Measurements from ENCODE around the gene PIGC.

Gene PIGC

GRCh38 chr1:172427191-172427590 is 16.7 kb downstream of the PIGC start:
- no peak overlapping the region for H3K4me3 ChIP-seq (ENCODE audit: low read depth, low read length)
- TF ChIP-seq, protein P1, sequence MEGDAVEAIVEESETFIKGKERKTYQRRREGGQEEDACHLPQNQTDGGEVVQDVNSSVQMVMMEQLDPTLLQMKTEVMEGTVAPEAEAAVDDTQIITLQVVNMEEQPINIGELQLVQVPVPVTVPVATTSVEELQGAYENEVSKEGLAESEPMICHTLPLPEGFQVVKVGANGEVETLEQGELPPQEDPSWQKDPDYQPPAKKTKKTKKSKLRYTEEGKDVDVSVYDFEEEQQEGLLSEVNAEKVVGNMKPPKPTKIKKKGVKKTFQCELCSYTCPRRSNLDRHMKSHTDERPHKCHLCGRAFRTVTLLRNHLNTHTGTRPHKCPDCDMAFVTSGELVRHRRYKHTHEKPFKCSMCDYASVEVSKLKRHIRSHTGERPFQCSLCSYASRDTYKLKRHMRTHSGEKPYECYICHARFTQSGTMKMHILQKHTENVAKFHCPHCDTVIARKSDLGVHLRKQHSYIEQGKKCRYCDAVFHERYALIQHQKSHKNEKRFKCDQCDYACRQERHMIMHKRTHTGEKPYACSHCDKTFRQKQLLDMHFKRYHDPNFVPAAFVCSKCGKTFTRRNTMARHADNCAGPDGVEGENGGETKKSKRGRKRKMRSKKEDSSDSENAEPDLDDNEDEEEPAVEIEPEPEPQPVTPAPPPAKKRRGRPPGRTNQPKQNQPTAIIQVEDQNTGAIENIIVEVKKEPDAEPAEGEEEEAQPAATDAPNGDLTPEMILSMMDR (IDR thresholded peaks at IDR 0.05; ENCODE audit: control insufficient read depth, extremely low read depth, insufficient read depth): no peak

GRCh38 chr1:172425339-172425738 is 18.5 kb downstream of the PIGC start:
- DNase-seq (ENCODE audit: low read depth): no peak
- TF ChIP-seq, protein P1 (IDR thresholded peaks at IDR 0.05; ENCODE audit: control insufficient read depth, extremely low read depth, insufficient read depth): no peak
- H3K4me3 ChIP-seq (ENCODE audit: low read depth, low read length): no peak overlapping the region

More at GRCh38 chr1:172427191-172427590, 16.7 kb downstream of the PIGC start:
- no peak for DNase-seq (ENCODE audit: low read depth)

DNA sequence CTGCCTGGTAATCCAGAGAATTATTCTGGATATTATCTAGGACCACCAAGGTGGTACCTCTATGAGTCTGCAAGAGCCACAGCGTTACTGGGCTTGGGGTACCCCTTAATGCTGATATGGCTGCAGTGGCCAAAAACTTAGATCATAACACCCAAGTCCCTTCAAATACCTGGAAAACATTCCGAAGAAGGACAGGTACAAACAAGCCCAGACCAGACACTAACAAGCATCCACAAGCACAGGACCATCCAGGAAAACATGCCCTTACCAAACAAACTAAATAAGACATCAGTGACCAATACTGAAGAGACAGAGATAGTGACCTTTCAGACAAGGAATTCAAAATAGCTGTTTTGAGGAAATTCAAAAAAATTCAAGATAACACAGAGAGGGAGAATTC is 20.5 kb downstream of the PIGC start:
- no peak for DNase-seq (ENCODE audit: low read depth)
- no peak overlapping the region for H3K4me3 ChIP-seq (ENCODE audit: low read depth, low read length)
- TF ChIP-seq, protein P1 (IDR thresholded peaks at IDR 0.05; ENCODE audit: control insufficient read depth, extremely low read depth, insufficient read depth): no peak

DNA sequence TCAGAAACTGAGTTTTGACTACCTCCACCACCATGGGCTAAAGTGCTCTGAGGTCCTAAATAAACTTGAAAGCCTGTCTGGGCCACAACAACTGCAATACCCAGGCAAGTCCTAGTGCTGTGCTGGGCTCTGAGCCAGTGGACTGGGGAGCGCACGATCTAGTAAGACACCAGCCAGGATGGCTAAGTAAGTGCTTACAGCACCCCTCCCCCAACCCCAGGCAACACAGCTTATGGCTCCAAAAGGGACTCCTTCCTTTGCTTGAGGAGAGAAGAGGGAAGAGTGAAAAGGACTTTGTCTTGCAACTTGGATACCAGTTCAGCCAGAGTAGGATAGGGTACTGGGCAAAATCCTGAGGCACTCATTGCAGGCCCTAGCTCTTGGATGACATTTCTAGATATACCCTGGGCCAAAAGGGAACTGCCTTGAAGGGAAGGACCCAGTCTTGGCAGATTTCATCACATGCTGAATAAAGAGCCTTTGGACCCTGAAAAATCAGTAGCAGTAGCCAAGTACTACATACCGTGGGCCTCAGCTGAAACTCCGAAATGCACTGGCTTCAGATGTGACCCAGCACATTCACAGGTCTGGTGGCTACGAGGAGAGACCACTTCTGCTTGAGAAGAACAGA is 21.8 kb downstream of the PIGC start:
- no peak overlapping the region for H3K4me3 ChIP-seq (ENCODE audit: low read depth, low read length)
- no peak for DNase-seq (ENCODE audit: low read depth)
- TF ChIP-seq, protein P1 (IDR thresholded peaks at IDR 0.05; ENCODE audit: control insufficient read depth, extremely low read depth, insufficient read depth): no peak

DNA sequence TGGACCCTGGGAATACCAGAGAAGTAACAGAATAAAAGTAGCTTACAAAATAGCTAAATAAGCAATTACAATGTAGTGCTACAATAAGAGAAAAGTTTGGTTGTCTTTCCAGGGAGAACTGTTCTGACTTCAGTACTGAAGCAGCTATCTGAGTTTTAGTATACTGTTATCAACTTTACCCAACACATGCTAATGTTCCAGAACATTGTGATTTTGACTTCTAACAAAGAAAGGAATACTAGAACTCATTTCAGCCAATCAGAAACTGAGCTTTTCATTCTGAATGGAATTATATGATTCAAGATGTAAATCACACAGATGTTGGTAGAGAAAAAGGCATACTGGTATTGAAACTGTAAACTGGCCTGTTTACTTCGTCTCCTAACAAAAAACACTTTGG is 23.5 kb downstream of the PIGC start, which contains the start of gene C1orf105:
C1orf105 (plus strand) TSS at position 301 of the 400 bp plus-strand sequence. CDS start 201 bp downstream, outside the sequence.
- DNase-seq (ENCODE audit: low read depth): no peak
- TF ChIP-seq, protein P1 (IDR thresholded peaks at IDR 0.05; ENCODE audit: control insufficient read depth, extremely low read depth, insufficient read depth): no peak
- H3K4me3 ChIP-seq (ENCODE audit: low read depth, low read length): no peak within 1 kb of the TSS

DNA sequence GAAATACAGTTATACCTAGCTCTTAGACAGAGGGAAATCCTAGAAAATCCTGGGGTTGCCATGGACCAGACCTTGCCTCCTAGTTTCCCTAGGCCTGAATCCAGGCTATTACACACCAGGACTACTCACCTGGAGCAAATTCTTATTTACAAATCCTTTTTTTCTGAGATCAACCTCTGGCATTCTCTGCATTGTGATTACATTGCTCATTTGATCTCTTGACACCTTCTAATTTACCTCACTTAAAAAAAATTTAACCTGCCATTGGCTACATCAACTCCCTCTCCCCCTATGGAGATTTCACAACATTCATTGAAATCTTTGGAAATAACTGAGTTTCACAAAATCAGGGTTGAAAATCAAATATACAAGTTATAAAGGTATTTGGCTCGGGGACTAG is 26.3 kb downstream of the PIGC start:
- no peak overlapping the region for H3K4me3 ChIP-seq (ENCODE audit: low read depth, low read length)
- TF ChIP-seq, protein P1 (IDR thresholded peaks at IDR 0.05; ENCODE audit: control insufficient read depth, extremely low read depth, insufficient read depth): no peak
- no peak for DNase-seq (ENCODE audit: low read depth)

DNA sequence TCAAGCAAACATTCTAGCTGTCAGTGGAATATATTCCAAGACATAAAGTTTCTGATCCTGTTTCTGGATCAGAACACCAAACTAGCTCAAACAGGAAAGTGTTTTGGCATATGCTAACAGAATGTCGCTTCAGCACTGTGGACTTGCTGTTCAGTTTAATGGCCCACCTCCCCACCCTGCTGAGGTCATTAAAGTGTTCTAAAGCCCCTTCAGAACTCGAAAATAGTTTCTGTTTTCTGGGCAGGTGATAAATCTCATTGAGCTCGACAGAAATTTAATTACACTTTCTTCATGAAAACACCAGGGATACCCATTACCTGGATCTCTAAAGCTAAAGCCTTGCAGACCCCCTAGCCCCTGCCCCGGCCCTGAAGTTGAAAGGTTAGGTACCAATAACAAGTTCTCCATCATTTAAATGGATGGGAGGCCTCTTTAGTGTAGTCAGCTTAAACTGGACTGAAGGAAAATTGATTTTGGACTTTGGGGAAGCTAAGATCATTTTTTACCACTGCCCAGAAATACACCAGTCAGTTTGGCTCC is 27.3 kb downstream of the PIGC start:
- TF ChIP-seq, protein P1 (IDR thresholded peaks at IDR 0.05; ENCODE audit: control insufficient read depth, extremely low read depth, insufficient read depth): no peak
- no peak for DNase-seq (ENCODE audit: low read depth)
- no peak overlapping the region for H3K4me3 ChIP-seq (ENCODE audit: low read depth, low read length)

Measured in LNCaP clone FGC (cell line).